GM23338 (cell line): Measurements from ENCODE around the gene CDCP1. TPM values are rescaled to one million over a fixed set of nuclear protein-coding genes. Genes with fewer than 3 reads are reported as not detected.

ENCODE experiments used
- ATAC-seq: fragments of 200-7000 bp; cut with Tn5 transposase; 3 replicates; pipeline ENCODE4 v1.9.1; 2020
- DNase-seq: peaks from one replicate; pipeline ENCODE4 v3.0.0-alpha.2; 2015; ENCODE audit warnings: low spot score
- H2AFZ ChIP-seq: fragments of 200-600 bp; sonication (generic); 2 replicates; pipeline ENCODE4 v1.8.0; 2016; ENCODE audit warnings: antibody characterized with exemption, mild to moderate bottlenecking, moderate library complexity
- H3F3A ChIP-seq: fragments of 200-600 bp; sonication (generic); replicated peaks from 2 replicates; pipeline ENCODE4 v1.8.0; 2017; ENCODE audit warnings: antibody characterized with exemption, mixed run types, low read depth
- H3K27ac ChIP-seq: fragments of 200-600 bp; sonication (generic); 2 replicates; pipeline ENCODE4 v1.6.1; 2016; ENCODE audit warnings: low read depth
- H3K27me3 ChIP-seq: fragments of 200-600 bp; sonication (generic); 2 replicates; pipeline ENCODE4 v1.8.0; 2016; ENCODE audit warnings: mild to moderate bottlenecking, mixed run types, moderate library complexity; ENCODE audit not compliant: insufficient read depth
- H3K36me3 ChIP-seq: fragments of 200-600 bp; sonication (generic); 2 replicates; pipeline ENCODE4 v1.8.0; 2016; ENCODE audit warnings: mild to moderate bottlenecking; ENCODE audit not compliant: insufficient read depth
- H3K4me1 ChIP-seq: fragments of 200-600 bp; sonication (generic); 2 replicates; pipeline ENCODE4 v1.8.0; 2016; ENCODE audit warnings: mild to moderate bottlenecking, moderate library complexity; ENCODE audit not compliant: insufficient read depth
- H3K4me2 ChIP-seq: fragments of 200-600 bp; sonication (generic); 2 replicates; pipeline ENCODE4 v1.7.1; 2017; ENCODE audit warnings: mixed run types
- H3K4me3 ChIP-seq: fragments of 200-600 bp; sonication (generic); 2 replicates; pipeline ENCODE4 v1.6.1; 2016; ENCODE audit warnings: mixed run types
- H3K79me2 ChIP-seq: fragments of 200-600 bp; sonication (generic); replicated peaks from 2 replicates; pipeline ENCODE4 v1.8.0; 2017; ENCODE audit warnings: mild to moderate bottlenecking; ENCODE audit not compliant: insufficient read depth
- H3K9me2 ChIP-seq: fragments of 200-600 bp; sonication (generic); 2 replicates; pipeline ENCODE4 v1.8.0; 2017; ENCODE audit not compliant: insufficient read depth
- H4K20me1 ChIP-seq: fragments of 200-600 bp; sonication (generic); replicated peaks from 2 replicates; pipeline ENCODE4 v1.8.0; 2017; ENCODE audit warnings: mild to moderate bottlenecking; ENCODE audit not compliant: insufficient read depth
- H3K27ac Mint-ChIP-seq: 2 replicates; pipeline ENCODE4 v1.8.0; 2020; ENCODE audit warnings: inconsistent platforms, mild to moderate bottlenecking, moderate library complexity, mixed read lengths
- H3K27me3 Mint-ChIP-seq: 3 replicates; pipeline ENCODE4 v1.8.0; 2022; ENCODE audit warnings: low read depth, mild to moderate bottlenecking, moderate library complexity, mixed read lengths, inconsistent platforms; ENCODE audit not compliant: insufficient read depth, poor library complexity
- H3K36me3 Mint-ChIP-seq: 3 replicates; pipeline ENCODE4 v1.8.0; 2021; ENCODE audit warnings: low read depth, mild to moderate bottlenecking, inconsistent platforms, moderate library complexity, mixed read lengths
- H3K4me1 Mint-ChIP-seq: 3 replicates; pipeline ENCODE4 v1.8.0; 2020; ENCODE audit warnings: mild to moderate bottlenecking, inconsistent platforms, mixed read lengths
- H3K4me3 Mint-ChIP-seq: 3 replicates; pipeline ENCODE4 v1.8.0; 2021; ENCODE audit warnings: moderate library complexity, mild to moderate bottlenecking, inconsistent platforms, mixed read lengths
- H3K9me3 Mint-ChIP-seq: 3 replicates; pipeline ENCODE4 v1.8.0; 2020; ENCODE audit warnings: moderate library complexity, mild to moderate bottlenecking, inconsistent platforms, mixed read lengths
- CREB1 ChIP-seq: fragments of 250-450 bp; sonication (Bioruptor Pico); IDR thresholded peaks from 2 replicates; pipeline ENCODE4 v1.5.0; 2020; ENCODE audit warnings: low read depth, mild to moderate bottlenecking, moderate library complexity
- ETS1 ChIP-seq: IDR thresholded peaks from 2 replicates; pipeline ENCODE4 v1.6.1; 2016; ENCODE audit warnings: antibody characterized with exemption
- EZH2 ChIP-seq: fragments of 200-600 bp; sonication (generic); IDR thresholded peaks from one replicate; pipeline ENCODE4 v1.8.0; 2017; ENCODE audit warnings: antibody characterized with exemption, mild to moderate bottlenecking, low read depth; ENCODE audit not compliant: unreplicated experiment
- EZH2phosphoT487 ChIP-seq: fragments of 200-600 bp; sonication (generic); IDR thresholded peaks from one replicate; pipeline ENCODE4 v1.8.1; 2018; ENCODE audit warnings: antibody characterized with exemption; ENCODE audit not compliant: unreplicated experiment
- JUNB ChIP-seq: IDR thresholded peaks from one replicate; pipeline ENCODE4 v1.6.1; 2016; ENCODE audit warnings: antibody characterized with exemption; ENCODE audit not compliant: unreplicated experiment
- NANOG ChIP-seq: IDR thresholded peaks from 2 replicates; pipeline ENCODE4 v1.6.1; 2016; ENCODE audit warnings: antibody characterized with exemption, borderline replicate concordance
- POLR2AphosphoS5 ChIP-seq: IDR thresholded peaks from 2 replicates; pipeline ENCODE4 v1.6.1; 2016; ENCODE audit warnings: antibody characterized with exemption, low read depth
- STAT1 ChIP-seq: IDR thresholded peaks from one replicate; pipeline ENCODE4 v1.6.1; 2016; ENCODE audit warnings: antibody characterized with exemption; ENCODE audit not compliant: unreplicated experiment
- ZNF114 ChIP-seq: fragments of 250-450 bp; sonication (Bioruptor Pico); IDR thresholded peaks from 2 replicates; pipeline ENCODE4 v1.5.0; 2020; ENCODE audit warnings: mild to moderate bottlenecking, moderate library complexity
- ZNF331 ChIP-seq: fragments of 250-450 bp; sonication (Bioruptor Pico); IDR thresholded peaks from 2 replicates; pipeline ENCODE4 v1.5.0; 2020; ENCODE audit warnings: low read depth, mild to moderate bottlenecking, moderate library complexity
- ZNF462 ChIP-seq: fragments of 250-450 bp; sonication (Bioruptor Pico); IDR thresholded peaks from 2 replicates; pipeline ENCODE4 v1.5.0; 2020; ENCODE audit warnings: mild to moderate bottlenecking, moderate library complexity
- polyA plus RNA-seq: library from polyadenylated mRNA; unstranded; fragments of >200 nt; fragmentation: Nextera tagmentation; extraction: Ambion mirVana; gene quantifications from 2 replicates; pipeline ENCODE4 v1.2.1, GENCODE V29; 2016
- total RNA-seq: library from RNA; depleted of rRNA; stranded (reverse); fragments of >200 nt; shearing (Covaris generic); gene quantifications from 2 replicates; pipeline ENCODE4 v1.2.3, GENCODE V29; 2014
- TF ChIP-seq, protein P1 (sequence below): IDR thresholded peaks from one replicate; pipeline ENCODE4 v1.6.1; 2018; ENCODE audit warnings: antibody characterized with exemption; ENCODE audit not compliant: unreplicated experiment
- TF ChIP-seq, protein P2 (sequence below), 2 experiments: fragments of 200-600 bp in 1 of 2; sonication (generic) in 1 of 2; conservative IDR thresholded peaks; 2 replicates each; pipeline versions ENCODE4 v1.5.1 to v1.6.1; 2016 to 2017; ENCODE audit warnings: antibody characterized with exemption in 2 of 2, low read depth in 2 of 2, mild to moderate bottlenecking in 2 of 2, moderate library complexity in 1 of 2

The CDCP1 gene
- total and polyA plus RNA-seq, 2 experiments from 2014 or later, result 7.7 to 20.1 TPM

GRCh38 chr3:45103753-45104714 is 42.1 kb downstream of the CDCP1 start:
- H3K27ac Mint-ChIP-seq, result no peak overlapping the region
- no peak overlapping the region for H3K4me2 ChIP-seq
- ATAC-seq, result no peak
- no peaks in the 10 kb centered on the region for H3K79me2 ChIP-seq
- H2AFZ ChIP-seq, result no peak overlapping the region
- no peak overlapping the region for H3K4me3 ChIP-seq
- no peak overlapping the region for H3K4me3 Mint-ChIP-seq
- H3K36me3 ChIP-seq, result no peaks in the 10 kb centered on the region; the same call in 1 of the 2 replicates
- H3K27me3 Mint-ChIP-seq, result no peaks in the 10 kb centered on the region
- H3K4me1 Mint-ChIP-seq, result no peaks in the 10 kb centered on the region
- DNase-seq, result no peak
- H3K36me3 Mint-ChIP-seq, result peaks cover 15% of the 10 kb centered on the region
- TF ChIP-seq CREB1, result no peak
- TF ChIP-seq, protein P1, sequence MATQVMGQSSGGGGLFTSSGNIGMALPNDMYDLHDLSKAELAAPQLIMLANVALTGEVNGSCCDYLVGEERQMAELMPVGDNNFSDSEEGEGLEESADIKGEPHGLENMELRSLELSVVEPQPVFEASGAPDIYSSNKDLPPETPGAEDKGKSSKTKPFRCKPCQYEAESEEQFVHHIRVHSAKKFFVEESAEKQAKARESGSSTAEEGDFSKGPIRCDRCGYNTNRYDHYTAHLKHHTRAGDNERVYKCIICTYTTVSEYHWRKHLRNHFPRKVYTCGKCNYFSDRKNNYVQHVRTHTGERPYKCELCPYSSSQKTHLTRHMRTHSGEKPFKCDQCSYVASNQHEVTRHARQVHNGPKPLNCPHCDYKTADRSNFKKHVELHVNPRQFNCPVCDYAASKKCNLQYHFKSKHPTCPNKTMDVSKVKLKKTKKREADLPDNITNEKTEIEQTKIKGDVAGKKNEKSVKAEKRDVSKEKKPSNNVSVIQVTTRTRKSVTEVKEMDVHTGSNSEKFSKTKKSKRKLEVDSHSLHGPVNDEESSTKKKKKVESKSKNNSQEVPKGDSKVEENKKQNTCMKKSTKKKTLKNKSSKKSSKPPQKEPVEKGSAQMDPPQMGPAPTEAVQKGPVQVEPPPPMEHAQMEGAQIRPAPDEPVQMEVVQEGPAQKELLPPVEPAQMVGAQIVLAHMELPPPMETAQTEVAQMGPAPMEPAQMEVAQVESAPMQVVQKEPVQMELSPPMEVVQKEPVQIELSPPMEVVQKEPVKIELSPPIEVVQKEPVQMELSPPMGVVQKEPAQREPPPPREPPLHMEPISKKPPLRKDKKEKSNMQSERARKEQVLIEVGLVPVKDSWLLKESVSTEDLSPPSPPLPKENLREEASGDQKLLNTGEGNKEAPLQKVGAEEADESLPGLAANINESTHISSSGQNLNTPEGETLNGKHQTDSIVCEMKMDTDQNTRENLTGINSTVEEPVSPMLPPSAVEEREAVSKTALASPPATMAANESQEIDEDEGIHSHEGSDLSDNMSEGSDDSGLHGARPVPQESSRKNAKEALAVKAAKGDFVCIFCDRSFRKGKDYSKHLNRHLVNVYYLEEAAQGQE, result no peak
- TF ChIP-seq ETS1, result no peak
- no peak for TF ChIP-seq EZH2phosphoT487
- TF ChIP-seq STAT1, result no peak
- TF ChIP-seq JUNB, result no peak
- TF ChIP-seq, protein P2, sequence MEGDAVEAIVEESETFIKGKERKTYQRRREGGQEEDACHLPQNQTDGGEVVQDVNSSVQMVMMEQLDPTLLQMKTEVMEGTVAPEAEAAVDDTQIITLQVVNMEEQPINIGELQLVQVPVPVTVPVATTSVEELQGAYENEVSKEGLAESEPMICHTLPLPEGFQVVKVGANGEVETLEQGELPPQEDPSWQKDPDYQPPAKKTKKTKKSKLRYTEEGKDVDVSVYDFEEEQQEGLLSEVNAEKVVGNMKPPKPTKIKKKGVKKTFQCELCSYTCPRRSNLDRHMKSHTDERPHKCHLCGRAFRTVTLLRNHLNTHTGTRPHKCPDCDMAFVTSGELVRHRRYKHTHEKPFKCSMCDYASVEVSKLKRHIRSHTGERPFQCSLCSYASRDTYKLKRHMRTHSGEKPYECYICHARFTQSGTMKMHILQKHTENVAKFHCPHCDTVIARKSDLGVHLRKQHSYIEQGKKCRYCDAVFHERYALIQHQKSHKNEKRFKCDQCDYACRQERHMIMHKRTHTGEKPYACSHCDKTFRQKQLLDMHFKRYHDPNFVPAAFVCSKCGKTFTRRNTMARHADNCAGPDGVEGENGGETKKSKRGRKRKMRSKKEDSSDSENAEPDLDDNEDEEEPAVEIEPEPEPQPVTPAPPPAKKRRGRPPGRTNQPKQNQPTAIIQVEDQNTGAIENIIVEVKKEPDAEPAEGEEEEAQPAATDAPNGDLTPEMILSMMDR (conservative IDR thresholded peaks at IDR 0.05; ENCODE audit: low read depth in 2 of 2), result no peak
- TF ChIP-seq ZNF114, result no peak
- TF ChIP-seq EZH2, result no peak
- TF ChIP-seq ZNF462 (CRISPR knock-in tag), result no peak
- TF ChIP-seq NANOG, result no peak
- TF ChIP-seq ZNF331 (CRISPR knock-in tag), result no peak
- TF ChIP-seq POLR2AphosphoS5, result no peak
- no peaks in the 10 kb centered on the region; the same call in 1 of the 2 replicates for H4K20me1 ChIP-seq
- H3F3A ChIP-seq, result no peaks in the 10 kb centered on the region
- H3K9me2 ChIP-seq, result no peaks in the 10 kb centered on the region
- H3K27me3 ChIP-seq, result no peaks in the 10 kb centered on the region
- no peaks in the 10 kb centered on the region for H3K9me3 Mint-ChIP-seq
- no peak overlapping the region for H3K27ac ChIP-seq
- no peaks in the 10 kb centered on the region for H3K4me1 ChIP-seq
